Activated naive CD8-positive, alpha-beta T cell treated with anti-CD3 and anti-CD28 coated beads, Interleukin-2, amount 50 U/mL, for 24 hours (primary cell): ENCODE measurements around the gene NTSR1.

Experiments used
- ATAC-seq: fragments of 150-1000 bp; cut with Tn5 transposase; one replicate; pipeline ENCODE4 v1.10.0; 2021
- DNase-seq: peaks from one replicate; pipeline ENCODE4 v3.0.0; 2021
- H3K27ac Mint-ChIP-seq: one replicate; pipeline ENCODE4 v1.8.0; 2021; ENCODE audit warnings: mild to moderate bottlenecking, mixed read lengths
- H3K27me3 Mint-ChIP-seq: one replicate; pipeline ENCODE4 v1.8.0; 2021; ENCODE audit warnings: mixed read lengths
- H3K36me3 Mint-ChIP-seq: one replicate; pipeline ENCODE4 v1.8.0; 2021; ENCODE audit warnings: low read depth, mixed read lengths
- H3K4me1 Mint-ChIP-seq: one replicate; pipeline ENCODE4 v1.8.0; 2021; ENCODE audit warnings: mixed read lengths
- H3K4me3 Mint-ChIP-seq: one replicate; pipeline ENCODE4 v1.8.0; 2021; ENCODE audit warnings: mild to moderate bottlenecking, moderate library complexity, mixed read lengths
- H3K9me3 Mint-ChIP-seq: one replicate; pipeline ENCODE4 v1.8.0; 2021; ENCODE audit warnings: mixed read lengths

The NTSR1 gene

DNA sequence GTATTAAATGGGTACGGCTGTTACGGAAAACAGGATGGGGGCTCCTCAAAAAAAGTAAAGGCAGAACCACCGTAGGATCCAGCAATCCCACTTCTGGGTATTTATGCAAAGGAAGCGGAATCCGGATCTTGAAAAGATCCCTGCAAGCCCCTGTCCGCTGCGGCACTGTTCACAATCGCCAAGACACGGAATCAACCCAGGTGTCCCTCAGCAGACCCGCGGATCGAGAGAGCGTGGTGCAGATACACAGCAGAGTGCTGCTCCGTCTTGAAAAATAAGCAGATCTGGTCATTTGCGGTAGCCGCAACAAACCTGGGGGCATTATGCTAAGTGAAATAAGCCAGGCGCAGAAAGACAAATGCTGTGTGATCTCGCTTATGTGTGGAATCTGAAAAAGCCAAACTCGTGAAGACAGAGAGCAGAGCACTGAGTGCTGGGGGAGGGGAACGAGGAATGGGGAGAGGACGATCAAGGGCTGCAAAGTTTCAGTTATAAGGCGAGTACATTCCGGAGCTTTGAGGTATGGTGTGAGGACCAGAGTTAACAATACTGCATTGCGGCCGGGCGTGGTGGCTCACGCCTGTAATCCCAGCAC lies 41.3 kb downstream of the NTSR1 start:
- no peak for DNase-seq
- Mint-ChIP-seq H3K36me3 (no peaks in the 10 kb centered on the region), H3K4me1 (peaks cover 5% of the 10 kb centered on the region), H3K4me3 (no peak overlapping the region), H3K27ac (no peak overlapping the region), H3K27me3 (peaks cover 8% of the 10 kb centered on the region), H3K9me3 (no peaks in the 10 kb centered on the region)
- no peak for ATAC-seq

DNA sequence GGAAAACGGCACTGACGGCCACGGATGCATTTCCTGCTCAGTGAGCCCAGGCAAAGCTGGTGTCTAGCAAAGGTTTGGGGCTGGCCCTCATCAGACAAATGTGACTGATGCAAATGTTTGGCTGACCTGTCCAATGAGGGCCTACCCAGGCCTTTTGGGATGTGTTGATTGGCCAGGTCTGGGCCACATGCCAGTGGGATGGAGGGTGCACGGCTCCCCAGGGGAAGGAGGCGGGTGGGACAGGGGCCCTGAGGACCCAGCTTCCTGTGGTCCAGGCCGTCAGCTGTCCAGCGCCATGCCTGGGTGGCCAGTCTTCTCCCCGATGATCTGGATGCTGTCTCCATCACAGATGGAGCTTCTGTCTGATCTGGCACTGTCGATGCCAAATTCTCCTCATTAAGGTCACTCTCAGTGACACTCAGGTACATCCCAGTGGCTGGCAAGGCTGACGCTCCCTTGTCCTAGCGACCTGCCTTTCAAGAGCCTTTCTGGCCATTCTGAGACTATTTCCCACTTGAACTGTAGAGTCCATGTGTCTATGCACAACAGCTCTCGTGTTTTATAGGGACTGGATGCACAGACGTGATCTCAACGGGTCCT lies 43.0 kb downstream of the NTSR1 start:
- H3K36me3 Mint-ChIP-seq, result no peaks in the 10 kb centered on the region
- H3K9me3 Mint-ChIP-seq, result no peaks in the 10 kb centered on the region
- no peak for DNase-seq
- H3K27me3 Mint-ChIP-seq, result peaks cover 6% of the 10 kb centered on the region
- H3K4me3 Mint-ChIP-seq, result no peak overlapping the region
- no peaks in the 10 kb centered on the region for H3K4me1 Mint-ChIP-seq
- no peak overlapping the region for H3K27ac Mint-ChIP-seq
- no peak for ATAC-seq

DNA sequence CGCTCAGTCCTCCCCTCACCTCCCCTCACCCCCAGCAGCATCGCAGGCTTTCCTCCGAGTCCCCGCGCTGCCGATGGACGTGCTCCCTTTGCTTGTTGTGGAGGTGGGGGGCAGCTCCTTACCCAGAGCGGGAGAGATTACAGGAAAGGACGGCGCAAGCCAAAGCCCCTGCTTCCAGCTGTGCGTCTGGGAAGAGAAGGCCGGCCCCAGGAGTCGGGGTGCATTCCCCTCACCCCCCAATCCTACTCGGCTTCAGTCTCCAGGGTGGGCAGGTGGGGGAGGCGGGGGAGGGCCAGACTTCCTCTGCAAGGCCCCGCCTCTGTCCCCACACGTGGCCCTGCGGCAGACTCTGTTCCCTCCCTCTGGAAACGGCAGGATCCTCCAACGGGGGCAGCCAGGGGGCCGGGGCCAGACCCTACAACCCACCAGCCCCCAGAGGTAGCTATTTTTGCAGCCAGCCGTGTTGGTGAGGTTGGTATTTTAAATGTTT lies 43.6 kb downstream of the NTSR1 start:
- DNase-seq (no peak), ATAC-seq (no peak)
- no peaks in the 10 kb centered on the region for H3K4me1 Mint-ChIP-seq
- no peak overlapping the region for H3K27ac Mint-ChIP-seq
- H3K36me3 Mint-ChIP-seq, result no peaks in the 10 kb centered on the region
- peaks cover 9% of the 10 kb centered on the region for H3K27me3 Mint-ChIP-seq
- no peak overlapping the region for H3K4me3 Mint-ChIP-seq
- no peaks in the 10 kb centered on the region for H3K9me3 Mint-ChIP-seq

DNA sequence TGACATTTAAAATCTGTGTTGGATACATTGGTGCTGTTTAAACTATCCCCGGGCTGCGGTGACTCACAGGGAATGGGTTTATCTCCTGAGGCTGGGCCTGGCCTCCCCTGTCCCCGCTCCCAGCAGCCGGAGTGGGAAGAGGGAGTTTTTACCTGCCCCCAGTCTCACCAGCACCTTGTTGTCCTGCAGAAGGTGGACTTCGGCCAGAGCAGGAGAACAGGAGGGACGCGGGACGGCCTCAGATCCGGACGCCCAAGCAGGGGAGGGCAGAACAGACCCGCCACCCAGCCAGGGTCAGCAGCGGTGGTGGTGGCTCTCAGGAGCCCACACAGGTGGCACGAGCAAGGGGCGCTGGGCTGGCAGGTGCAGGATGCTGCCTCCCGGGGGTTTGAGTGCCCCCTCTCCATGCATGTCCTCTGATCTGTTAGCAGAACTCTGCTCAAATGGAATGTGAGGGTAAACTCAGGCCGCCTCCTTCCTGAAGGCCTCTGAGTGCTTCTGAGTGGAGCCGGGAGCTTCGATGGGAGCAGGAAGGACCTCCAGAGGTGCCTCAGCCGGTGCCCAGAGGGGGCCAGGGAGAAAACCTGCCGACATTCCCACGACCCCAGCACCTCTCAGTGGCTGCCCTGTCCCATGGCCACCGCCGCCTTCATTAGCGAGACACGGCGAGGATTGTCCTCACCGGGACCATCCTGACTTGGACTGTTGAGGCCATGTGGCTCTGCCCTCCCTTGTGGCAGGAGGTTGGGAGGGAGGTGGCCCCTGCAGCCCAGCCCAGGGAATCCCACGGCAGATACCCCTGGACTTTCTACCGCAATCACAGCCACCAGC lies 44.2 kb downstream of the NTSR1 start:
- DNase-seq, result no peak
- Mint-ChIP-seq H3K4me1 (no peaks in the 10 kb centered on the region), H3K9me3 (no peaks in the 10 kb centered on the region), H3K36me3 (no peaks in the 10 kb centered on the region), H3K27ac (no peak overlapping the region), H3K27me3 (peaks cover 9% of the 10 kb centered on the region), H3K4me3 (no peak overlapping the region)
- no peak for ATAC-seq

DNA sequence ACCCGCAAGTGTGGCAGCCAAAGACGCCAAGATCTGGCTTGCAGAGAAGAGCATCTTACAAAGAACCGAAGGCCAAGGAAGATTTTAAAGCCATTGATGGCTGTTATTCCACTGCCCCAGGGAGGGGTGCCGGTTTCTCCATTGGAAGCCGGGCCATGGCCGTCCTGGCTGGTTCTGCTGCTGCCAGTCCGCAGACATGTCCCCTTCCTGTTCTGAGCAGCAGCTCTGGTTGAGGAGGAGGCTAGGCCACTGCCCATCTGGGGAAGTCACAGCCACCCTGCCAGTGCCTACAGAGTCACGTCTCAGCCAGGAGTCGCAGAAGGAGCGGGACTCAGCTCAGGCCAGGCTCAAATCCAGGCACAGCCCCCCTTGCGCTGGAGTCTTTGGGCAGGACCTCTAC lies 45.0 kb downstream of the NTSR1 start:
- Mint-ChIP-seq H3K27me3 (peaks cover 9% of the 10 kb centered on the region), H3K9me3 (no peaks in the 10 kb centered on the region), H3K4me1 (no peaks in the 10 kb centered on the region), H3K4me3 (no peak overlapping the region), H3K27ac (no peak overlapping the region), H3K36me3 (no peaks in the 10 kb centered on the region)
- ATAC-seq, result no peak
- DNase-seq, result no peak

DNA sequence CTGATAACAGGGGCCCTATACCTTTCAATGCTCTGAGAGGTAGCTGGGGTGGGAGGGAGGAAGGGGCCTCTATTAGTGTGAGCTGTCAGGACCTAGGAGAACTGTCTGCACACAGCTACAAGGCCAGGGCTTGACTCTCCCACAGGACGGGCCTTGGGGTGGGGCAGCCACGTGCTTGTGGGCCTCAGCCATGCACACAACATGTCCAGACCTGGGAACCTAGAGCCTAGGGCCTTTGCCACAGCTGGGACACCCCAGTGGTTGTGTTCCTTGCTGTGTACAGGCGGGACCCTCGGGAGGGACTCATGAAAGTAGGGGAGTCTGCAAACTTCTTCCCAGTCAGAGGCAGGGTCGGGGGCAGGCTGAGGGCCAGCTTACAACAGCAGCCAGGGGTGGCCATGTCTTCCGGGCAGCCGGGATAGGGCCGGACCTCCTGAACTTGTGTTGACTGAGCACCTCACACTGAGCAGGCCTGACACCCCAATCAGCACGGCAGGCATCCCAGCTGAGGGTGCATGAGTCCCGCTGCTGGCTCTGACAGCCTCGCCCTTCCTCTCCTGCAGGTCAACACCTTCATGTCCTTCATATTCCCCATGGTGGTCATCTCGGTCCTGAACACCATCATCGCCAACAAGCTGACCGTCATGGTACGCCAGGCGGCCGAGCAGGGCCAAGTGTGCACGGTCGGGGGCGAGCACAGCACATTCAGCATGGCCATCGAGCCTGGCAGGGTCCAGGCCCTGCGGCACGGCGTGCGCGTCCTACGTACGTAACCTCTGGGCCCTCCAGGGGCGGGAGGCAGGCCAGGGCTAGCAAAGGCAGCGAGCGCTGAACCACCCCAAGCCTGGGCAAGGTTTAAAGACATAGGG lies 45.7 kb downstream of the NTSR1 start:
- Mint-ChIP-seq H3K9me3 (no peaks in the 10 kb centered on the region), H3K4me1 (no peaks in the 10 kb centered on the region), H3K27me3 (peaks cover 9% of the 10 kb centered on the region), H3K27ac (no peak overlapping the region), H3K4me3 (no peak overlapping the region), H3K36me3 (no peaks in the 10 kb centered on the region)
- ATAC-seq (no peak), DNase-seq (no peak)

DNA sequence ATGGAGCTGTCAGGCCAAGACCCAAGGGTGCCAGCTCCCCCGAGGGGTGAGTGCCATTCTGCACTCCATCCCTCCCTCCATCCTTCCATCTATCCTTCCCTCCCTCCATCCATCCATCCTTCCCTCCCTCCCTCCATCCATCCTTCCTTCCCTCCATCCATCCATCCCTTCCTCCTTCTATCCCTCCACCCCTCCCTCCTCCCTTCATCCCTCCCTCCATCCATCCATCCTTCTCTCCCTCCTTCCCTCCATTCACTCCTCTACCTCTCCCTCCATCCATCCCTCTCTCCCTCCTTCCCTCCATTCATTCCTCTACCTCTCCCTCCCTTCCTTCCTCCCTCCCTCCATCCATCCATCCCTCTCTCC lies 46.3 kb downstream of the NTSR1 start:
- Mint-ChIP-seq H3K4me3 (no peak overlapping the region), H3K4me1 (no peaks in the 10 kb centered on the region), H3K27ac (no peak overlapping the region), H3K36me3 (no peaks in the 10 kb centered on the region), H3K27me3 (peaks cover 9% of the 10 kb centered on the region), H3K9me3 (no peaks in the 10 kb centered on the region)
- DNase-seq, result no peak
- ATAC-seq, result no peak

DNA sequence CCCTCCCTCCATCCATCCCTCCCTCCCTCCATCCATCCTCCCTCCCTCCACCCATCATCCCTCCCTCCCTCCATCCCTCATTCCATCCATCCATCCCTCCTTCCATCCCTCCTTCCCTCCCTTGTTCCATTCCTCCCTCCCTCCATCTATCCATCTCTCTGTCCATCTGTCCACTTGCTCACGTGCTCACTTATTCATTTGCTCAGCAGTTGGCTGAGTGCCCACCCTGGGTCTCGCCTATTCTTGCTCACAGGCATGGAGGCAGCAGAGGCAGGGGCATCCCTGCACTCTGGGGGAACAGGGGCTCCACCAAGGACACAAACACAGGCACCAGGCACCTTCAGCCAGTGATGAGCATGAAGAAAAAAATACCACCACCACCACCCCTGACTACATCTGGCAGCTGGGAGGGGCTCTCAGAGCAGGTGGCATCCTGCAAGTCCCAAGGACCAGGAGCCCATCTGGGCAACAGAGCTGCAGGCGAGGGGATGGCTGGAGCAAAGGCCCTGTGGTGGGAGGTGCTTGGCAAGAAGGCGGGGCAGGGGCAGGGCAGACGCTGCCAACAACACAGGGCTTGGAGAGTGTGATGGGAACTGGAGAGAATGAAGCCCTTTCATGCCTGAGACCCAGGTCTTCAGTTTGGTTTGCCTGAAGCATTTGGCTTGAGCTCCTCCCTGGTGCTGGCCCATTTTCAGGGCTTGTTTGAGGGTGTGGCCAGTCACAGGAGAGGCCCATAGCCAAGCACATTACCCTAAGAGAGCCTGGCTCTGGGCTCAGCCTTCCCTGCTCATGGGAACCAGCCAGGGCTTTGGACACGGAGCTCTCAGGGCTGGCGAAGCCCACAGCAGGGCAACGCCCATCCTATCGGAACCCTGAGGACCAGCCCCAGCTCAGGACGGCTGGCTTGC lies 47.4 kb downstream of the NTSR1 start:
- no peak for ATAC-seq
- no peak for DNase-seq
- no peaks in the 10 kb centered on the region for H3K4me1 Mint-ChIP-seq
- no peak overlapping the region for H3K4me3 Mint-ChIP-seq
- no peaks in the 10 kb centered on the region for H3K36me3 Mint-ChIP-seq
- H3K27ac Mint-ChIP-seq, result no peak overlapping the region
- no peaks in the 10 kb centered on the region for H3K9me3 Mint-ChIP-seq
- peaks cover 9% of the 10 kb centered on the region for H3K27me3 Mint-ChIP-seq

DNA sequence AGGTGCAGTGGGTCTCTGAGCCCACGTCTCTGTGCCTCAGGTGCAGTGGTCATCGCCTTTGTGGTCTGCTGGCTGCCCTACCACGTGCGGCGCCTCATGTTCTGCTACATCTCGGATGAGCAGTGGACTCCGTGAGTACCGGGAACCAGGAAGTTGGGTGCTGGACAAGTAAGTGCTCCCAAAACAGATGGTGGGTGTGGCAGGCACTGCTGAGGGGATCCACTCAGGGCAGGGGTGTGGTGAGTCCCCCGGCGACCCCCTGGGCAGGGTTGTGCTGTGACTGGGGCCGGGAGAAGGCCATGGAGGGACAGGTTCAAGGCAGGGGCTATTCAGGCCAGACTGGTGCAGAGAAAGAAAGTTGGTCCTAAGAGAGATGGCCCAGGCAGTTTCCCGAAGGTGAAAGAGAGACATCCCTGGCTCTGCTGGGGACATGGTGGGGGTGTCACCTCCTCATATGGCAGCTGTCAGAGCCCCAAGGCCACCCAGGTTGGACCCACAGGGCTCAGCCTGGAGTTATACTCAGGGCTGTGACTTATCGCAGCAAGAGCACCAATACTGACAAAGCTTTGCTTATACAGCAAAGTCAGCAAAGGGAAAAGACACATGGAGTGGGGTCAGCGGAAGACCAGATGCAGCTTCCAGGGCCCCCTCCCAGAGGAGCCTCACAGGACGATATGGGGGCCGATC lies 49.7 kb downstream of the NTSR1 start:
- no peak for DNase-seq
- no peak for ATAC-seq
- no peak overlapping the region for H3K4me3 Mint-ChIP-seq
- no peaks in the 10 kb centered on the region for H3K4me1 Mint-ChIP-seq
- no peaks in the 10 kb centered on the region for H3K9me3 Mint-ChIP-seq
- H3K27me3 Mint-ChIP-seq, result peaks cover 5% of the 10 kb centered on the region
- H3K27ac Mint-ChIP-seq, result no peak overlapping the region
- no peaks in the 10 kb centered on the region for H3K36me3 Mint-ChIP-seq

DNA sequence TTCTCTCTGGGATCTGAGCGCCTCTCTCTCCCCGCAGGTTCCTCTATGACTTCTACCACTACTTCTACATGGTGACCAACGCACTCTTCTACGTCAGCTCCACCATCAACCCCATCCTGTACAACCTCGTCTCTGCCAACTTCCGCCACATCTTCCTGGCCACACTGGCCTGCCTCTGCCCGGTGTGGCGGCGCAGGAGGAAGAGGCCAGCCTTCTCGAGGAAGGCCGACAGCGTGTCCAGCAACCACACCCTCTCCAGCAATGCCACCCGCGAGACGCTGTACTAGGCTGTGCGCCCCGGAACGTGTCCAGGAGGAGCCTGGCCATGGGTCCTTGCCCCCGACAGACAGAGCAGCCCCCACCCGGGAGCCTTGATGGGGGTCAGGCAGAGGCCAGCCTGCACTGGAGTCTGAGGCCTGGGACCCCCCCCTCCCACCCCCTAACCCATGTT lies 51.4 kb downstream of the NTSR1 start:
- DNase-seq (no peak), ATAC-seq (no peak)
- Mint-ChIP-seq H3K36me3 (no peaks in the 10 kb centered on the region), H3K27me3 (peaks cover 5% of the 10 kb centered on the region), H3K4me1 (no peaks in the 10 kb centered on the region), H3K9me3 (no peaks in the 10 kb centered on the region), H3K27ac (no peak overlapping the region), H3K4me3 (no peak overlapping the region)

DNA sequence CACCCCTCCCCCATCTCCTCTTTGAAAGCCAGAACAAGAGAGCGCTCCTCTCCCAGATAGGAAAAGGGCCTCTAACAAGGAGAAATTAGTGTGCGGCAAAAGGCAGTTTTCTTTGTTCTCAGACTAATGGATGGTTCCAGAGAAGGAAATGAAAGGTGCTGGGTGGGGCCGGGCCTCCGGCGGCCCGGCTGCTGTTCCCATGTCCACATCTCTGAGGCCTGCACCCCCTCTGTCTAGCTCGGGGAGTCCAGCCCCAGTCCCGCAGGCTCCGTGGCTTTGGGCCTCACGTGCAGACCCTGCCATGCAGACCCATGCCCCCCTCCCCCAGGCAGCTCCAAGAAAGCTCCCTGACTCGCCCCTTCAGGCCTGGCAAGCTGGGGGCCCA lies 51.8 kb downstream of the NTSR1 start:
- no peak overlapping the region for H3K27ac Mint-ChIP-seq
- no peak for ATAC-seq
- H3K4me3 Mint-ChIP-seq, result no peak overlapping the region
- peaks cover 5% of the 10 kb centered on the region for H3K27me3 Mint-ChIP-seq
- no peak for DNase-seq
- H3K4me1 Mint-ChIP-seq, result no peaks in the 10 kb centered on the region
- H3K9me3 Mint-ChIP-seq, result no peaks in the 10 kb centered on the region
- no peaks in the 10 kb centered on the region for H3K36me3 Mint-ChIP-seq

DNA sequence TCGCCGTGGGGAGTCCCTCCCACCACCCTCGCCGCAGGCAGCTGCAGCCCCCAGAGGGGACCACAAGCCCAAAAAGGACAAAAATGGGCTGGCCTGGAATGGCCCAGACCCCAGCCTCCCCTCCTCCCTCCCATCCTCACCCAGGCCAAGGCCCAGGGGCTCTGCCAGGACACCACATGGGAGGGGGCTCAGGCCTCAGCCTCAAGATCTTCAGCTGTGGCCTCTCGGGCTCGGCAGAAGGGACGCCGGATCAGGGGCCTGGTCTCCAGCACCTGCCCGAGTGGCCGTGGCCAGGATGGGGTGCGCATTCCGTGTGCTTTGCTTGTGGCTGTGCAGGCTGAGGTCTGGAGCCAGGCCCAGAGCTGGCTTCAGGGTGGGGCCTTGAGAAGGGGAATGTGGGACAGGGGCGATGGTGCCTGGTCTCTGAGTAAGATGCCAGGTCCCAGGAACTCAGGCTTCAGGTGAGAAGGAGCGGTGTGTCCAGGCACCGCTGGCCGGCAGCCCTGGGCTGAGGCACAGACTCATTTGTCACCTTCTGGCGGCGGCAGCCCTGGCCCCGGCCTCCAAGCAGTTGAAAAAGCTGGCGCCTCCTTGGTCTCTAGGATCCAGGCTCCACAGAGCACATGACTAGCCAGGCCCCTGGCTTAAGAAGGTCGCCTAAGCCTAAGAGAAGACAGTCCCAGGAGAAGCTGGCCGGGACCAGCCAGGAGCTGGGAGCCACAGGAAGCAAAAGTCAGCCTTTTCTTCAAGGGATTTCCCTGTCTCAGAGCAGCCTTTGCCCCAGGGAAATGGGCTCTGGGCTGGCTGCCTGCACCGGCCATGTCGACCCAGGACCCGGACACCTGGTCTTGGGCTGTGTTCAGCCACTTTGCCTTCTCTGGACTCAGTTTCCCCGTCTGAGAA lies 52.5 kb downstream of the NTSR1 start:
- peaks cover 3% of the 10 kb centered on the region for H3K27me3 Mint-ChIP-seq
- no peaks in the 10 kb centered on the region for H3K36me3 Mint-ChIP-seq
- DNase-seq, result no peak
- H3K27ac Mint-ChIP-seq, result no peak overlapping the region
- no peak overlapping the region for H3K4me3 Mint-ChIP-seq
- no peaks in the 10 kb centered on the region for H3K4me1 Mint-ChIP-seq
- H3K9me3 Mint-ChIP-seq, result no peaks in the 10 kb centered on the region
- no peak for ATAC-seq

DNA sequence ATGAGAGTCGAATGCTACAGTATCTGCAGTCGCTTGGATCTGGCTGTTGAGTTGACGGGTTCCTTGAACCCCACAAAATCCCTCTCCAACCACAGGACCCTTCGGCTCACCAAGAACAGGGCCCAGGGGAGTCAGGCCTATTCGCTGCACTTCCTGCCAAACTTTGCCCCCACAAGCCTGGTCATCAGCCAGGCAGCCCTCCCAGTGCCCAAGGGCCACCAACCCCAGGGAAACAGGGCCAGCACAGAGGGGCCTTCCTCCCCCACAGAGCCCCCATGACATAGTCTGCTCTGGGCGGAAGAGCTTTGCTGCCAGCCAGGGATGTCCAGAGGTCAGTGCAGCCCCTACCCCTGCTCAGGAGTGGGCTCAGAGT lies 53.1 kb downstream of the NTSR1 start:
- no peak overlapping the region for H3K27ac Mint-ChIP-seq
- H3K27me3 Mint-ChIP-seq, result peaks cover 2% of the 10 kb centered on the region
- H3K4me3 Mint-ChIP-seq, result no peak overlapping the region
- H3K36me3 Mint-ChIP-seq, result no peaks in the 10 kb centered on the region
- H3K9me3 Mint-ChIP-seq, result no peaks in the 10 kb centered on the region
- no peak for ATAC-seq
- no peak for DNase-seq
- no peaks in the 10 kb centered on the region for H3K4me1 Mint-ChIP-seq
